HL-60 (cell line): ENCODE results near the gene PPM1H.

ENCODE experiments used
- DNase-seq, 2 experiments: peaks; one replicate each; pipeline ENCODE4 v3.0.0-alpha.2; 2010 to 2020; ENCODE audit warnings: low read depth in 1 of 2, low spot score in 1 of 2
- H3K27ac ChIP-seq: fragments of 250-450 bp; sonication (Bioruptor Pico); replicated peaks from 2 replicates; pipeline ENCODE4 v1.5.1; 2020; ENCODE audit warnings: mild to moderate bottlenecking, moderate library complexity
- H3K27me3 ChIP-seq: fragments of 250-450 bp; sonication (Bioruptor Pico); 2 replicates; pipeline ENCODE4 v1.5.1; 2021; ENCODE audit warnings: mild to moderate bottlenecking, moderate library complexity; ENCODE audit not compliant: insufficient read depth, poor library complexity, severe bottlenecking
- H3K4me3 ChIP-seq: replicated peaks from 2 replicates; pipeline ENCODE4 v1.5.1; 2011; ENCODE audit warnings: mild to moderate bottlenecking, control low read depth, low read length; ENCODE audit not compliant: insufficient read depth
- GABPA ChIP-seq: IDR thresholded peaks from 2 replicates; pipeline ENCODE4 v1.6.1; 2012; ENCODE audit warnings: low read depth
- POLR2AphosphoS5 ChIP-seq: IDR thresholded peaks from 2 replicates; pipeline ENCODE4 v1.6.1; 2012; ENCODE audit warnings: low read depth
- SPI1 ChIP-seq: IDR thresholded peaks from 2 replicates; pipeline ENCODE4 v1.6.1; 2012; ENCODE audit warnings: low read depth, mild to moderate bottlenecking, borderline replicate concordance
- TF ChIP-seq, protein P1 (sequence below): IDR thresholded peaks from one replicate; pipeline ENCODE4 v1.5.1; 2011; ENCODE audit warnings: low read length, control low read depth, inconsistent platforms; ENCODE audit not compliant: insufficient read depth
- TF ChIP-seq, protein P2 (sequence below): IDR thresholded peaks from 2 replicates; pipeline ENCODE4 v1.6.1; 2012; ENCODE audit warnings: low read depth; ENCODE audit not compliant: insufficient replicate concordance

The PPM1H gene

DNA sequence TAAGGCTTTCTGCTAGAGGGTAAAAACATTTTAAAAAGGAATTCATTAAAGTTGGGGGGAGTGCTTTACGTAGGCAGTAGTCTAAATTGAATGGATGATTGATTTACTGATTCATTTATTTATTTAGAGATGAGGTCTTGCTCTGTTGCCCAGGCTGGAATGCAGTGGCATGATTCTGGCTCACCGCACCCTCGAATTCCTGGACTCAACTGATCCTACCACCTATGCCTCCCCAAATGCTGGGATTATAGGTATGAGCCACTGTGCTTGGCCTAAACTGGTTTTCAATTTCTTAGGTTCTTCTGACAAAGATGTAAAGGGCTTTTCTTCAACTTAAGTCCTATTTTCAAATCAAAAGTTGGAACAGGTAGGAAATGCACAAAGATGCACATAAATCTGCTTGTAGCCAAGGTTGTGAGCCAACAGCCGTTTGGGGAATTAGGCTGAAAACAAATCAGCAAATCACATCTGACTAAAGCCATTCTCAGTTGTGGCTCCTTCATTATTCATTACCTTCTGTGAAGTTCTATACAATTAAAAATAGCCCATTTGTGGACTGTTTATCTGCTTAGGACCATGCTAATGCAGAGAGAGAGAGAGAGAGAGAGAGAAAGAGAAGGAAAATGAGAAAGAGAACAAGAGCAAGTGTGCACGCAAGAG is 218.0 kb downstream of the PPM1H start:
- Histone ChIP-seq H3K4me3 (no peak overlapping the region), H3K27ac (no peak overlapping the region), H3K27me3 (no peaks in the 10 kb centered on the region)
- DNase-seq, result no peak
- TF ChIP-seq, protein P1, sequence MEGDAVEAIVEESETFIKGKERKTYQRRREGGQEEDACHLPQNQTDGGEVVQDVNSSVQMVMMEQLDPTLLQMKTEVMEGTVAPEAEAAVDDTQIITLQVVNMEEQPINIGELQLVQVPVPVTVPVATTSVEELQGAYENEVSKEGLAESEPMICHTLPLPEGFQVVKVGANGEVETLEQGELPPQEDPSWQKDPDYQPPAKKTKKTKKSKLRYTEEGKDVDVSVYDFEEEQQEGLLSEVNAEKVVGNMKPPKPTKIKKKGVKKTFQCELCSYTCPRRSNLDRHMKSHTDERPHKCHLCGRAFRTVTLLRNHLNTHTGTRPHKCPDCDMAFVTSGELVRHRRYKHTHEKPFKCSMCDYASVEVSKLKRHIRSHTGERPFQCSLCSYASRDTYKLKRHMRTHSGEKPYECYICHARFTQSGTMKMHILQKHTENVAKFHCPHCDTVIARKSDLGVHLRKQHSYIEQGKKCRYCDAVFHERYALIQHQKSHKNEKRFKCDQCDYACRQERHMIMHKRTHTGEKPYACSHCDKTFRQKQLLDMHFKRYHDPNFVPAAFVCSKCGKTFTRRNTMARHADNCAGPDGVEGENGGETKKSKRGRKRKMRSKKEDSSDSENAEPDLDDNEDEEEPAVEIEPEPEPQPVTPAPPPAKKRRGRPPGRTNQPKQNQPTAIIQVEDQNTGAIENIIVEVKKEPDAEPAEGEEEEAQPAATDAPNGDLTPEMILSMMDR, result no peak
- TF ChIP-seq SPI1 (no peak), POLR2AphosphoS5 (no peak), GABPA (no peak)
- TF ChIP-seq, protein P2, sequence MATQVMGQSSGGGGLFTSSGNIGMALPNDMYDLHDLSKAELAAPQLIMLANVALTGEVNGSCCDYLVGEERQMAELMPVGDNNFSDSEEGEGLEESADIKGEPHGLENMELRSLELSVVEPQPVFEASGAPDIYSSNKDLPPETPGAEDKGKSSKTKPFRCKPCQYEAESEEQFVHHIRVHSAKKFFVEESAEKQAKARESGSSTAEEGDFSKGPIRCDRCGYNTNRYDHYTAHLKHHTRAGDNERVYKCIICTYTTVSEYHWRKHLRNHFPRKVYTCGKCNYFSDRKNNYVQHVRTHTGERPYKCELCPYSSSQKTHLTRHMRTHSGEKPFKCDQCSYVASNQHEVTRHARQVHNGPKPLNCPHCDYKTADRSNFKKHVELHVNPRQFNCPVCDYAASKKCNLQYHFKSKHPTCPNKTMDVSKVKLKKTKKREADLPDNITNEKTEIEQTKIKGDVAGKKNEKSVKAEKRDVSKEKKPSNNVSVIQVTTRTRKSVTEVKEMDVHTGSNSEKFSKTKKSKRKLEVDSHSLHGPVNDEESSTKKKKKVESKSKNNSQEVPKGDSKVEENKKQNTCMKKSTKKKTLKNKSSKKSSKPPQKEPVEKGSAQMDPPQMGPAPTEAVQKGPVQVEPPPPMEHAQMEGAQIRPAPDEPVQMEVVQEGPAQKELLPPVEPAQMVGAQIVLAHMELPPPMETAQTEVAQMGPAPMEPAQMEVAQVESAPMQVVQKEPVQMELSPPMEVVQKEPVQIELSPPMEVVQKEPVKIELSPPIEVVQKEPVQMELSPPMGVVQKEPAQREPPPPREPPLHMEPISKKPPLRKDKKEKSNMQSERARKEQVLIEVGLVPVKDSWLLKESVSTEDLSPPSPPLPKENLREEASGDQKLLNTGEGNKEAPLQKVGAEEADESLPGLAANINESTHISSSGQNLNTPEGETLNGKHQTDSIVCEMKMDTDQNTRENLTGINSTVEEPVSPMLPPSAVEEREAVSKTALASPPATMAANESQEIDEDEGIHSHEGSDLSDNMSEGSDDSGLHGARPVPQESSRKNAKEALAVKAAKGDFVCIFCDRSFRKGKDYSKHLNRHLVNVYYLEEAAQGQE, result no peak

DNA sequence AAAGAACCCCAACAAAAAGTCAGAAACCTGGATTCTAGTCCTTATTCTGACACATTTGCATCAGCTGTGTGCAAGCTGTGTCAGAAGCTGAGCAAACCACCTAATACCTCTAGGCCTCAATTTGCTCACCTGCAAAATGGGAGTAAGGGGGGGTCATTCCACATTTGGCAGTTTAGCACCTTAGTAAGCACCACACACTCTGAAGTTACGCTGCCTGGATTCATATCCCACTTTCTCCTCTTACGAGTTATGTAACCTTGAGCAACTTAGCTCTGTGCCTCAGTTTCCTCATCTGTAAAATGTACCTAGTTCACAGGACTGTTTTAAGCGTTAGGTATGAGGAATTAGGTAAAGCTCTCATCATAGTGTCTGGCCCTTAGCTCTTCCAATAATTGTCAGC is 218.9 kb downstream of the PPM1H start:
- DNase-seq, result no peak
- H3K27ac ChIP-seq, result no peak overlapping the region

DNA sequence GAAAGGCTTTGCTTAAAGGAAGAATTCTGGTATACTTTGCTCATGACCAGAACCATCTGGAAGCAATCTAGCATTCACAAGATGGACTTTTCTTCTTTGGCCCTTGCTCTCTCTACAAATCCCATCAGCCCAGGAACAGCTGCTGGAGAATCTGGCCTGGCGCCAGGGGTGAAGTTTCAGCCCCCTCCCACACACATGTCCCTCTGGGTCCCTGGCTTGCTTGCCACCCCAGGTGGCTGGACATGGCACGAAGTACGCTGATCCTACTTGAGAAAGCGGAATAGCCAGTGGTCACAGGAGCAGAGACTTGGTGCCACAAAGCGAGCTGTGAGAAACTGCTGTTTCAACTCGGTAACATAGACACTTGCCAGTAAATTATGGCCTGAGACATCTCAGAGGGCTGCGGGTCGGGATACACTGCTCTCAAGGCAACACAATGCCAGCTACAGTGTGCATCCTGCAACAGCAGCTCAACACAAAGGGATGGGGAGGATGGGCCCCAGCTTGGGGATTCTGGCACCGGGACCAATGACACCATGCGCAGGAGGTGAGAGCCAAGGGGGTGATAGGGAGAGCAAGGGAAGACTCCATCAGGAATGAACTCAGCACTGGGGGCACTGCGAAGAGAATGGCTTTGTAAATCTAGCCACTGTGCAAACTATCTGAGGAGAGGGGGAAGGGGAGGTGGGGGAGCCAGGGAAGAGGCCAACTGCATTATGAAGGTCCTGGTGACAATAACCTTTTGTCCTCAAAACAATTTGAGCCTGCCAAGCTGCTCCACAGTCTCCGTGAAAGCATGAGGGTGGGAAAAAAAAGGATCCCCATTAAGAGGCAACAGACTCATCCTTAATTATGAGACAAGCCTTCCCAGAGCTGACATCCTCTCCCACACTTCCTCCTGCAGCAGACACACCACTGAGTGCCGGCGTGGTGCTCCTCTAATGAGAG is 219.9 kb downstream of the PPM1H start:
- DNase-seq, result no peak
- Histone ChIP-seq H3K27ac (no peak overlapping the region), H3K27me3 (no peaks in the 10 kb centered on the region), H3K4me3 (no peak overlapping the region)
- TF ChIP-seq, protein P2, result no peak
- TF ChIP-seq SPI1, result no peak
- no peak for TF ChIP-seq GABPA

More for the DNA sequence above, 218.9 kb downstream of the PPM1H start:
- Histone ChIP-seq H3K4me3 (no peak overlapping the region), H3K27me3 (no peaks in the 10 kb centered on the region)
- TF ChIP-seq, protein P1, result no peak
- TF ChIP-seq SPI1 (no peak), GABPA (no peak), POLR2AphosphoS5 (no peak)
- TF ChIP-seq, protein P2, result no peak
